D721Med (cell line): Measurements from ENCODE around the gene DDX27.

Experiments used
- DNase-seq: peaks from one replicate; pipeline ENCODE4 v3.0.0; 2011; ENCODE audit warnings: low spot score; ENCODE audit not compliant: insufficient read length
- FAIRE-seq: peaks from 2 replicates; lab custom pipeline; 2011; peaks lifted over from hg19 to GRCh38; lab: Jason Lieb, UNC
- TF ChIP-seq, protein P1 (sequence below): IDR thresholded peaks from 2 replicates; pipeline ENCODE4 v1.5.1; 2012; ENCODE audit warnings: mild to moderate bottlenecking, control low read depth; ENCODE audit not compliant: insufficient read depth; ENCODE audit errors: missing control alignments

The DDX27 gene

DNA sequence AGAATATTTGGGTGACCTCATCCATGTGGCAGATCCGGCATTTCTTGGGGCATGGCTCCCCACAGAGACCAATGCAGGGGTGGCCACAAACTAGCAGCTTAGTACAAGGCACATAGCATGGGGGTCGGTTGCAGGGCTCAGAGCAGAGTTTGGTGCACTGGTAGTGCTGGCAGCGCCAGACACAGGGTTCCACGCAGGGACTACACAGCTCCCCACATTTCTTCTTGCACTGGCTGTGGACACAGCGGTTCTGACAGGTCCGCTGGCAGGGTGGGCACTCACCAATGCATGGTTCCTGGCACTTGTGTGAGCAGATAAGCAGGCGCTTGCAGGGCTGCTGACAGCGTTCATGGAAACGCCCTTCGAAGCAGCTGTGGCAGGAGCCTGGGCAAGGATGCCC is 29.1 kb downstream of the DDX27 start:
- no peak for DNase-seq
- FAIRE-seq, result no peak

DNA sequence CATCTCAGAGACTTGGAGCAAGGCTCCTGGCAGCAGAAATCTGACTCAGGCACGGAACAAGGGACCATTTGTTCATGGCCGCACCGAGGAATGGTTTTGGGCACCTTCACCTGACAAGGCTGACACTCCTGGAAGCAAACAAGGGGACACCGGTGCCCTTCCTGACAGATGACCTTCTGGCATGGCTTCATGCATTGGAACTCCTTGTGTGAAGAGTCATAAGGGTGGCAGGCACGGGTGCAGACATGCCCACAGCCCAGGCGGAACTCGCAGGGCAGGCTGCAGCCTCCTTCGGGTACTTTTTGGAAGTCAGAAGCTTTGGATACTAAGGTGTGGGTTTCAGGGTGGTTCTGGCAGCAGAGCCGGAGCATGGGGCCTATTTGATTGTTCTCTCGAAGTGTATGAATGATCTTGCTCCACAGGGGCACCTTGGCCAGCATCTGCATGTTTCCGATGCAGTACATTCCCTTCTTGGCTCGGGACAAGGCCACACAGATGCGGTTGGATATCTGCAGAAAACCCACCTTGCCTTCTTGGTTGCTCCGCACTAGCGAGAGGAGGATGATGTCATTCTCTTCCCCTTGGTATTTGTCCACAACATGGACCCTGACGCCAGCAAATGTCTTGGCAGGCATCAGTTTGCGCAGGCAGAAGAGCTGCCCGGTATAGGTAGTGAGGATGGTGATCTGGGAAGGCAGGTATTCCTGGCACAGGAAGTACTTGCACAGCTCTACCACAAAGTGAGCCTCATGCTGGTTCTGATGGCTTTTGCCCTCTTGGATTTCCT is 29.9 kb downstream of the DDX27 start:
- no peak for DNase-seq
- TF ChIP-seq, protein P1, sequence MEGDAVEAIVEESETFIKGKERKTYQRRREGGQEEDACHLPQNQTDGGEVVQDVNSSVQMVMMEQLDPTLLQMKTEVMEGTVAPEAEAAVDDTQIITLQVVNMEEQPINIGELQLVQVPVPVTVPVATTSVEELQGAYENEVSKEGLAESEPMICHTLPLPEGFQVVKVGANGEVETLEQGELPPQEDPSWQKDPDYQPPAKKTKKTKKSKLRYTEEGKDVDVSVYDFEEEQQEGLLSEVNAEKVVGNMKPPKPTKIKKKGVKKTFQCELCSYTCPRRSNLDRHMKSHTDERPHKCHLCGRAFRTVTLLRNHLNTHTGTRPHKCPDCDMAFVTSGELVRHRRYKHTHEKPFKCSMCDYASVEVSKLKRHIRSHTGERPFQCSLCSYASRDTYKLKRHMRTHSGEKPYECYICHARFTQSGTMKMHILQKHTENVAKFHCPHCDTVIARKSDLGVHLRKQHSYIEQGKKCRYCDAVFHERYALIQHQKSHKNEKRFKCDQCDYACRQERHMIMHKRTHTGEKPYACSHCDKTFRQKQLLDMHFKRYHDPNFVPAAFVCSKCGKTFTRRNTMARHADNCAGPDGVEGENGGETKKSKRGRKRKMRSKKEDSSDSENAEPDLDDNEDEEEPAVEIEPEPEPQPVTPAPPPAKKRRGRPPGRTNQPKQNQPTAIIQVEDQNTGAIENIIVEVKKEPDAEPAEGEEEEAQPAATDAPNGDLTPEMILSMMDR, result no peak
- no peak for FAIRE-seq

More for the DNA sequence above, 29.1 kb downstream of the DDX27 start:
- TF ChIP-seq, protein P1, result no peak

DNA sequence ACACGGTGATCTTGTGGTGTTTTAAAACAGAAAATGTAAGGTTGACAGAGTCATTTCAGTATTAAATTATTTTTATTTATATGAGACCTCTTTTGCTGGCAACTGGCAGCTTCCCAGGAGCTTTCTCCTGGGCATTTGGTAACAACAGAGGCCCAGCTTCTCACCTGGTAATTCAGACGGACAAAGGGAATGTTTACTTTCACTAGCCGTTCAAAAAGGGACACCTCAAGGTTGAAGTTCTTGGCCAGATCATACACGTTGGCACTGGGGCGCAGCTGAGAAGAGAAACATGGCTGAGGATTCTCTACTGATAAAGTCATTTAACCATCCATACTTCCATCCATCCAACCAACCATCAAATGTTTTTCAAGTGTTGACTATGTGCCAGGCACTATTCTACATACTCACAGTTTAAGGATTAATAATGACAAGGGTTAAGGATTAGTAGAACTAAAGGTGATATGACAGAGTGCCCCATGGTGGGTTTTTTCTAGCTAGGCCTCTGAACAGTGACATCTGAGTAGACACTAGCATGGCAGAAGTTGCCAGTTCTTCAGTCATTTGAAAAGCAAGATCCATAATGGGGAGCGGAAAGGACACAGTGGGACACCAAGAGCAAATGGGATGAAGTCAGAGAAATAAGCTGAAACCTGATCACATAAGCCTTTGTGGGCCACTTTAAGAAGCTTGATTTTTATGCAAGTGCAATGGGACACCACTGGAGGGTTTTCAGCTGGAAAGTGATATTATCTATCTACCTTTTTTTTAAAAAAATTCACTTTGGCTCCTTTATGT is 33.5 kb downstream of the DDX27 start:
- FAIRE-seq (no peak), DNase-seq (no peak)
- TF ChIP-seq, protein P1, result no peak

DNA sequence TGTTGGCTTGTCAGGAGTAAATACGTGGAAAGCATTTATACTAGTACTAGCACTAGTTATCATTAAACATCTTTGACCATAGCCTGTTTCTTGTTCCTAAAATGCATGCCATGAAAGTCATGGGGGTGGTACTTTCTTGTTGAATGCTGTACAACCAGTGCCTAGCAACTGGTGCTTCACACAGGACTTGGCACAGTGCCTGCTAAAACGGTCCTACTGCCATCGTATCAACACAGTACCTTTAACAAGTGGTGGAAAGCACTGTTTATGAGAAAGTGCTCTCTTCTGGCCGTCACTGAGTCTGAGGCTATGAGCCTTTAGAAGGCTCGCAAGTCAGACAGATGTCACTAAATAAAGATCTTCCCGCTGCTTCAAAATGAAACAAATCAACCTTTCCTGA is 37.0 kb downstream of the DDX27 start:
- FAIRE-seq (no peak), DNase-seq (no peak)
- TF ChIP-seq, protein P1, result no peak

DNA sequence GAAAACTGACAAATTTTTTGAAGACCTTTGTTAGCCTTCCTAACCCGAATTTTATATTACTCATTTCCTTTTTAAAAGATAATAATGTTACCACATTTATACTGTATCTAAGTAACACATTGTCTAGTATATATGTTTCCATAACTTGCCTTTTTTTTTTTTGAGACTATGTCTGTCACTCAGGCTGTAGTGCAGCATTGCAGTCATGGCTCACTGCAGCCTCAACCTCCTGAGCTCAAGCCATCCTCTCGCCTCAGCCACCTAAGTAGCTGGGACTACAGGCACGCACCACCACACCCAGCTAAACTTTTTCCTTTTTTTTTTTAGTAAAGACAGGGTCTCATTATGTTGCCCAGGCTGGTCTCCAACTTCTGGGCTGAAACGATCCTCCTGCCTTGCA is 40.1 kb downstream of the DDX27 start:
- no peak for DNase-seq
- FAIRE-seq, result no peak
- TF ChIP-seq, protein P1, result no peak

DNA sequence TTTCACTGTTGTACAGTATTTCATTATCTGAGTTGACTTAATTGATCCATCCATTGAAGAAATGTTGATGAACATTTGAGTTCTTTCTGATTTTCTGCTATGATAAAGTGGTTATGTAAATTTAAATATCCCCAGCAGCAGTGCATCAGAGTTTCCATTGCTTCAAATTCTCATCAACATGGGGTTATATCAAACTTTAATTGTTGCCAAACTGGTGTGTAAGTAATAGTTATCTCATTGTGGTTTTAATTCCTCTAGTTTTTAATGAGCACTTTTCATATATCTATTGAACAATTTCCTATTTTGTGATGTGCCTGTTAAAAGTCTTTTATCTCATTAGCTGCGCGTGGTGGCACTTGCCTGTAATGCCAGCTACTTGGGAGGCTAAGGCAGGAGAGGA is 40.6 kb downstream of the DDX27 start:
- no peak for FAIRE-seq
- TF ChIP-seq, protein P1, result no peak
- DNase-seq, result no peak
